Adrenal gland (tissue), 12 donors: ENCODE results near the gene RNF10. TPM values are rescaled to one million over a fixed set of nuclear protein-coding genes. Genes with fewer than 3 reads are reported as not detected.

Experiments used
- DNase-seq, 7 donors: peaks; one replicate each; pipeline ENCODE4 v3.0.0-alpha.2; 2019 to 2020
- H3K27ac ChIP-seq, 5 donors: fragments of 200-600 bp; sonication (generic) in 4 of 5; 1 replicate in 3 of 5; 2 replicates in 2 of 5; pipeline versions ENCODE4 v1.5.1 to v1.8.0; 2016 to 2020; ENCODE audit warnings: mild to moderate bottlenecking in 1 of 5
- H3K27me3 ChIP-seq: fragments of 200-600 bp; 2 replicates; pipeline ENCODE4 v1.8.0; 2021
- H3K36me3 ChIP-seq, 2 donors: fragments of 200-600 bp; replicated peaks in 1 of 2; 1 replicate in 1 of 2; 2 replicates in 1 of 2; pipeline versions ENCODE4 v1.5.1 to v1.8.0; 2018 to 2022
- H3K4me1 ChIP-seq, 2 donors: fragments of 200-600 bp; replicated peaks in 1 of 2; 1 replicate in 1 of 2; 2 replicates in 1 of 2; pipeline versions ENCODE4 v1.5.1 to v1.8.0; 2018 to 2021
- H3K4me3 ChIP-seq, 4 donors: fragments of 200-600 bp; sonication (generic) in 3 of 4; one replicate each; pipeline ENCODE4 v1.5.1; 2016 to 2018
- H3K9me3 ChIP-seq, 3 donors: fragments of 200-600 bp; sonication (generic) in 1 of 3; replicated peaks in 1 of 3; 1 replicate in 2 of 3; 2 replicates in 1 of 3; pipeline versions ENCODE4 v1.5.1 to v1.8.0; 2016 to 2021
- CTCF ChIP-seq, 6 experiments: fragments of 450-650 bp in 4 of 6; fragments of 200-600 bp in 2 of 6; sonication (generic) in 1 of 6; IDR thresholded peaks; 1 replicate in 5 of 6; 2 replicates in 1 of 6; pipeline versions ENCODE4 v1.5.1 to v1.8.0; 2016 to 2021; ENCODE audit warnings: antibody characterized with exemption in 6 of 6, mild to moderate bottlenecking in 2 of 6, moderate library complexity in 1 of 6
- POLR2A ChIP-seq, 2 donors: fragments of 450-650 bp; IDR thresholded peaks; one replicate each; pipeline ENCODE4 v1.6.1; 2017; ENCODE audit warnings: antibody characterized with exemption in 2 of 2, mild to moderate bottlenecking in 2 of 2, moderate library complexity in 1 of 2
- WGBS, 4 donors: extraction: QIAGEN DNeasy Blood & Tissue Kit in 2 of 4; methylation state at CpG; one replicate each; pipeline versions ENCODE4 v1.1.5 to v1.1.7; 2013 to 2017; 5-methylcytosine and 5-hydroxymethylcytosine counted together
- intact Hi-C, 2 donors: fragments of 100-400 bp; cut with DNase I; formaldehyde crosslinking; loops; one replicate each; pipeline versions ENCODE4 v1.14.1 to v1.15.0; 2022 to 2023
- polyA plus RNA-seq, 3 donors: library from polyadenylated mRNA; stranded (reverse); fragments of 200-250 nt in 2 of 3; fragments of 350-450 nt in 1 of 3; fragmentation: Illumina TruSeq in 1 of 3; extraction: RNeasy Lipid Tissue Mini Kit (QIAGEN cat#74804) in 1 of 3; gene quantifications; one replicate each; pipeline ENCODE4 v1.2.3, GENCODE V29; 2013 to 2014
- total RNA-seq, 9 donors: library from RNA; depleted of rRNA in 4 of 9; stranded (reverse); fragments of >200 nt in 4 of 9; fragments of 120-200 nt in 1 of 9; fragmentation: NEBNext Ultra II Directional in 1 of 9; extraction: Animal tissue kit (Norgen Biotek cat#: 25700) in 1 of 9; gene quantifications; one replicate each; pipeline versions ENCODE4 v1.1.0 to v1.2.4, GENCODE V29; 2013 to 2023
- donor health status: healthy with polysubstance abuse.
- donor health status: Bipolar disorder and iron deficiency.
- donor health status: DM: yes; HTN: yes; CAD: no.
- donor health status: DM: no; HTN: no; CAD: no.
- donor health status: DM: no; HTN: no; CAD: no.
- donor health status: DM: yes; HTN: yes; CAD: no.

The RNF10 gene
- total and polyA plus RNA-seq, 12 donors: 99.9 to 741 (median 257) TPM

- Histone ChIP-seq H3K27ac (peak overlapping the region in 2 of 5 donors; percentile 32 to 56), H3K27me3 (no peaks in the 10 kb centered on the region), H3K36me3 (peaks cover 0 to 95% of the 10 kb centered on the region in 2 donors), H3K9me3 (no peaks in the 10 kb centered on the region), H3K4me3 (no peak overlapping the region), H3K4me1 (peaks cover 18 to 28% of the 10 kb centered on the region in 2 donors)
- peak in 2 of 7 donors; percentile 12 to 74 for DNase-seq
- TF ChIP-seq POLR2A (IDR thresholded peaks at IDR 0.05) (no peak), CTCF (IDR thresholded peaks at IDR 0.05) (no peak)
- intact Hi-C loops: loop anchor here in 1 of 2 donors (10.0 kb wide), 1 partner anchor 98 kb away; the partner anchor contains the start of gene SRSF9
- WGBS, 4 donors: 49 to 65% (median 64%) methylated on average over 5 to 8 of the region's 8 CpGs
Measured at GRCh38 chr12:120562906-120563305, 28.8 kb downstream of the RNF10 start.

- peaks cover 18 to 28% of the 10 kb centered on the region in 2 donors for H3K4me1 ChIP-seq
- intact Hi-C loops: loop anchor here in 1 of 2 donors (10.0 kb wide), 1 partner anchor 99 kb away; the partner anchor contains the start of gene SRSF9
- no peak overlapping the region for H3K4me3 ChIP-seq
- 89 to 98% (median 92%) methylated on average over 11 of the region's 11 CpGs for WGBS, 4 donors
- TF ChIP-seq CTCF (IDR thresholded peaks at IDR 0.05) (no peak), POLR2A (IDR thresholded peaks at IDR 0.05) (no peak)
- DNase-seq: peak in 1 of 7 donors; percentile 14
- H3K9me3 ChIP-seq: no peaks in the 10 kb centered on the region
- H3K36me3 ChIP-seq: peaks cover 0 to 98% of the 10 kb centered on the region in 2 donors
- H3K27ac ChIP-seq: peak overlapping the region in 2 of 5 donors; percentile 32 to 56
- no peaks in the 10 kb centered on the region for H3K27me3 ChIP-seq
Measured at GRCh38 chr12:120563495-120563894, 29.3 kb downstream of the RNF10 start.

- Histone ChIP-seq H3K27me3 (no peaks in the 10 kb centered on the region), H3K9me3 (no peaks in the 10 kb centered on the region), H3K36me3 (peaks cover 0 to 100% of the 10 kb centered on the region in 2 donors), H3K27ac (peak overlapping the region in 4 of 5 donors; percentile 30 to 80 (median 72)), H3K4me1 (peaks cover 18 to 41% of the 10 kb centered on the region in 2 donors), H3K4me3 (no peak overlapping the region)
- TF ChIP-seq CTCF (IDR thresholded peaks at IDR 0.05): no peak
- TF ChIP-seq POLR2A (IDR thresholded peaks at IDR 0.05): no peak
- no peak for DNase-seq
- WGBS, 4 donors: 45 to 54% (median 50%) methylated on average over 5 of the region's 5 CpGs
- intact Hi-C loops: no loop called here
Measured at GRCh38 chr12:120571299-120571698, 37.1 kb downstream of the RNF10 start.

- H3K9me3 ChIP-seq: no peaks in the 10 kb centered on the region
- intact Hi-C loops: no loop called here
Measured at GRCh38 chr12:120573560-120573959, 39.4 kb downstream of the RNF10 start.

More at GRCh38 chr12:120573560-120573959, 39.4 kb downstream of the RNF10 start:
- 37 to 51% (median 46%) methylated on average over 6 of the region's 6 CpGs for WGBS, 4 donors
- no peak overlapping the region for H3K4me3 ChIP-seq
- H3K36me3 ChIP-seq: peaks cover 0 to 100% of the 10 kb centered on the region in 2 donors
- TF ChIP-seq CTCF (IDR thresholded peaks at IDR 0.05) (no peak), POLR2A (IDR thresholded peaks at IDR 0.05) (no peak)
- DNase-seq: no peak
- H3K27ac ChIP-seq: peak overlapping the region in 3 of 5 donors; percentile 10 to 61 (median 28)
- H3K4me1 ChIP-seq: peaks cover 18 to 41% of the 10 kb centered on the region in 2 donors
- H3K27me3 ChIP-seq: no peaks in the 10 kb centered on the region
